Smooth muscle cell (in vitro differentiated cells): ENCODE data around the gene TMEFF1. TPM values are rescaled to one million over a fixed set of nuclear protein-coding genes. Genes with fewer than 3 reads are reported as not detected.

Experiments used
- DNase-seq: peaks from one replicate; lab custom pipeline; 2025; ENCODE audit not compliant: unreplicated experiment; lab: John Stamatoyannopoulos, UW
- H2AFZ ChIP-seq: fragments of 200-600 bp; sonication (generic); 2 replicates; pipeline ENCODE4 v1.6.0; 2016; ENCODE audit warnings: antibody characterized with exemption, low read depth, mild to moderate bottlenecking
- H3F3A ChIP-seq: fragments of 200-600 bp; sonication (generic); 2 replicates; pipeline ENCODE4 v1.6.0; 2017; ENCODE audit warnings: antibody characterized with exemption, low read depth
- H3K27ac ChIP-seq: fragments of 200-600 bp; sonication (generic); 2 replicates; pipeline ENCODE4 v1.5.1; 2016; ENCODE audit warnings: low read depth, mild to moderate bottlenecking
- H3K27me3 ChIP-seq: fragments of 200-600 bp; sonication (generic); 2 replicates; pipeline ENCODE4 v1.6.1; 2016; ENCODE audit warnings: low read depth, mild to moderate bottlenecking
- H3K36me3 ChIP-seq: fragments of 200-600 bp; sonication (generic); 2 replicates; pipeline ENCODE4 v1.5.1; 2016; ENCODE audit warnings: low read depth
- H3K4me1 ChIP-seq: fragments of 200-600 bp; sonication (generic); 2 replicates; pipeline ENCODE4 v1.5.1; 2016; ENCODE audit warnings: low read depth
- H3K4me2 ChIP-seq: fragments of 200-600 bp; sonication (generic); 2 replicates; pipeline ENCODE4 v1.6.0; 2016; ENCODE audit warnings: mild to moderate bottlenecking
- H3K4me3 ChIP-seq: fragments of 200-600 bp; sonication (generic); 2 replicates; pipeline ENCODE4 v1.5.1; 2016; ENCODE audit warnings: mild to moderate bottlenecking
- H3K79me2 ChIP-seq: fragments of 200-600 bp; sonication (generic); 2 replicates; pipeline ENCODE4 v1.6.0; 2016; ENCODE audit warnings: low read depth, mild to moderate bottlenecking
- H3K9ac ChIP-seq: fragments of 200-600 bp; sonication (generic); 2 replicates; pipeline ENCODE4 v1.6.0; 2016; ENCODE audit warnings: low read depth
- H3K9me3 ChIP-seq: fragments of 200-600 bp; sonication (generic); replicated peaks from 2 replicates; pipeline ENCODE4 v1.5.1; 2016; ENCODE audit warnings: low read depth
- H4K20me1 ChIP-seq: fragments of 200-600 bp; sonication (generic); 2 replicates; pipeline ENCODE4 v1.6.0; 2016; ENCODE audit warnings: low read depth
- CTCF ChIP-seq: fragments of 200-600 bp; sonication (generic); IDR thresholded peaks from 2 replicates; pipeline ENCODE4 v1.5.1; 2017; ENCODE audit warnings: borderline replicate concordance, mild to moderate bottlenecking, antibody characterized with exemption; ENCODE audit not compliant: insufficient read depth, poor library complexity, severe bottlenecking
- whole genome bisulfite sequencing: methylation state at CpG from one replicate; pipeline ENCODE4 v1.1.7; 2016; ENCODE audit warnings: low lambda C conversion rate; 5-methylcytosine and 5-hydroxymethylcytosine counted together
- polyA plus RNA-seq: library from polyadenylated mRNA; unstranded; fragments of >200 nt; fragmentation: Nextera tagmentation; extraction: Ambion mirVana; gene quantifications from 2 replicates; pipeline ENCODE4 v1.2.1, GENCODE V29; 2016
- total RNA-seq: library from RNA; depleted of rRNA; stranded (reverse); fragments of >200 nt; gene quantifications from 2 replicates; pipeline ENCODE4 v1.2.3, GENCODE V29; 2014

Gene TMEFF1
- total and polyA plus RNA-seq, 2 experiments from 2014 or later, result 1.7 to 1.8 TPM

- Histone ChIP-seq H4K20me1 (no peaks in the 10 kb centered on the region), H3K79me2 (no peaks in the 10 kb centered on the region), H3K27me3 (no peaks in the 10 kb centered on the region), H3K4me1 (no peaks in the 10 kb centered on the region), H3K27ac (no peak overlapping the region), H3K4me3 (no peak overlapping the region), H2AFZ (no peak overlapping the region), H3K9me3 (no peaks in the 10 kb centered on the region), H3K4me2 (no peak overlapping the region), H3F3A (no peaks in the 10 kb centered on the region), H3K36me3 (no peaks in the 10 kb centered on the region), H3K9ac (no peak overlapping the region)
- TF ChIP-seq CTCF, result no peak
- no peak for DNase-seq
- 95% methylated on average over 5 of the region's 5 CpGs for WGBS
Observed at GRCh38 chr9:100591639-100592412, 118.9 kb downstream of the TMEFF1 start.

GRCh38 chr9:100595391-100596199, 122.6 kb downstream of the TMEFF1 start:
- Histone ChIP-seq H3K9ac (no peak overlapping the region), H3K27me3 (no peaks in the 10 kb centered on the region), H2AFZ (no peak overlapping the region), H3K27ac (no peak overlapping the region), H3K4me2 (no peak overlapping the region), H3F3A (peaks cover 11% of the 10 kb centered on the region), H3K36me3 (no peaks in the 10 kb centered on the region), H3K4me3 (no peak overlapping the region), H3K4me1 (no peaks in the 10 kb centered on the region), H3K79me2 (no peaks in the 10 kb centered on the region), H3K9me3 (no peaks in the 10 kb centered on the region), H4K20me1 (no peaks in the 10 kb centered on the region)
- peak; percentile 90 for TF ChIP-seq CTCF
- no peak for DNase-seq
- 2% methylated on average over 3 of the region's 3 CpGs for WGBS

- no peaks in the 10 kb centered on the region for H3K4me1 ChIP-seq
- no peak overlapping the region for H3K4me3 ChIP-seq
- H3K4me2 ChIP-seq, result no peak overlapping the region
- H3K79me2 ChIP-seq, result no peaks in the 10 kb centered on the region
- H3K27ac ChIP-seq, result no peak overlapping the region
- no peak for DNase-seq
- H2AFZ ChIP-seq, result no peak overlapping the region
- peaks cover 11% of the 10 kb centered on the region for H3F3A ChIP-seq
- no peaks in the 10 kb centered on the region for H3K36me3 ChIP-seq
- no peak for TF ChIP-seq CTCF
- WGBS, result 91% methylated on average over 6 of the region's 6 CpGs
- H3K9me3 ChIP-seq, result no peaks in the 10 kb centered on the region
- no peaks in the 10 kb centered on the region for H4K20me1 ChIP-seq
- no peaks in the 10 kb centered on the region for H3K27me3 ChIP-seq
- H3K9ac ChIP-seq, result no peak overlapping the region
Observed at GRCh38 chr9:100597236-100597635, 124.3 kb downstream of the TMEFF1 start.
